Measurements from ENCODE around the gene USP4. TPM values are rescaled to one million over a fixed set of nuclear protein-coding genes. Genes with fewer than 3 reads are reported as not detected.
A peak's percentile ranks its signal among the peaks of the same experiment; 100 is the strongest.

Gene USP4
- total and polyA plus RNA-seq, 2 experiments from 2014 or later, result 20.1 to 26.5 TPM

DNA sequence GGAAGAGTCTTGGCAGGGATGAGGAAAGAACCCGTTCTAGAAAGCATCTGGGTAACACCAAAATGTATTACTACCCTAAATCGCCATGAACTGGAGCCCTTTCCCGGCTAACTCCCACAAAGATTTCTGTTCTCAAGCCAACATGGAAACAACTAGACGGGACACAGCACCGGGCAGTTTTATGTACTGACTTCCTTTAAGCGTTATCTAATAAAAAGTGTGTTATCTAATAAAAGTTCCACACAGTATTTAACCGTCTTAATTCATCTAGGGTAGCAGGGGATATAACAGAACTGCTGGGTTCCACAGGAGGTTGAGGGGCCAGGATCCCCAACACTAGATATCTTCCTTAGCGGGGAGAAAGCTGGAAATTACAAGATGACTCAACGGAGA, 62.5 kb downstream of the USP4 start:
- H3K4me1 ChIP-seq (ENCODE audit: insufficient read depth), result peaks cover 10% of the 10 kb centered on the region
- no peaks in the 10 kb centered on the region for H3K9me3 ChIP-seq (ENCODE audit: low read depth)
- H3K27me3 ChIP-seq, result no peaks in the 10 kb centered on the region
- TF ChIP-seq EZH2 (IDR thresholded peaks at IDR 0.05; ENCODE audit: borderline replicate concordance) (no peak), CTCF (IDR thresholded peaks at IDR 0.05; ENCODE audit: poor library complexity) (no peak), EZH2phosphoT487 (IDR thresholded peaks at IDR 0.05; ENCODE audit: low read depth, severe bottlenecking, unreplicated experiment) (no peak)
- no peaks in the 10 kb centered on the region for H3K79me2 ChIP-seq
- peak overlapping the region; percentile 74 for H2AFZ ChIP-seq
- H3K4me3 ChIP-seq, result no peak overlapping the region
- H3K36me3 ChIP-seq (replicated peaks; ENCODE audit: insufficient read depth, low read depth), result no peaks in the 10 kb centered on the region
- no peaks in the 10 kb centered on the region for H4K20me1 ChIP-seq (ENCODE audit: insufficient read depth, poor library complexity, severe bottlenecking)
- no peak for DNase-seq (ENCODE audit: low spot score)
- H3K27ac ChIP-seq, result peak overlapping the region; percentile 81
- H3K9me2 ChIP-seq (replicated peaks; ENCODE audit: insufficient read depth), result no peaks in the 10 kb centered on the region
- H3K4me2 ChIP-seq, result peak overlapping the region; percentile 68
- WGBS (ENCODE audit: low lambda C conversion rate, missing lambda C conversion rate), result 81% methylated on average over 9 of the region's 9 CpGs

- 72% methylated on average over 41 of the region's 51 CpGs for WGBS (ENCODE audit: low lambda C conversion rate, missing lambda C conversion rate)
- DNase-seq (ENCODE audit: low spot score), result peak; percentile 66
- Histone ChIP-seq H3K9me3 (ENCODE audit: low read depth) (no peaks in the 10 kb centered on the region), H3K4me3 (no peak within 1 kb of the TSS), H4K20me1 (ENCODE audit: insufficient read depth, poor library complexity, severe bottlenecking) (no peaks in the 10 kb centered on the region), H3K27ac (peak within 1 kb of the TSS; percentile 81), H3K79me2 (no peaks in the 10 kb centered on the region), H2AFZ (peak within 1 kb of the TSS; percentile 74), H3K4me2 (peak within 1 kb of the TSS; percentile 68), H3K9me2 (replicated peaks; ENCODE audit: insufficient read depth) (no peaks in the 10 kb centered on the region), H3K27me3 (no peaks in the 10 kb centered on the region), H3K36me3 (replicated peaks; ENCODE audit: insufficient read depth, low read depth) (no peaks in the 10 kb centered on the region), H3K4me1 (ENCODE audit: insufficient read depth) (peaks cover 10% of the 10 kb centered on the region)
- no peak for TF ChIP-seq CTCF (IDR thresholded peaks at IDR 0.05; ENCODE audit: poor library complexity)
- no peak for TF ChIP-seq EZH2phosphoT487 (IDR thresholded peaks at IDR 0.05; ENCODE audit: low read depth, severe bottlenecking, unreplicated experiment)
- no peak for TF ChIP-seq EZH2 (IDR thresholded peaks at IDR 0.05; ENCODE audit: borderline replicate concordance)
These were observed 63.1 kb downstream of the USP4 start, which contains the start of gene C3orf62 for GRCh38 chr3:49276475-49277382. Gene C3orf62, minus strand, starts transcription at chr3:49277232. Its CDS starts 360 bp downstream, at chr3:49276872.

DNA sequence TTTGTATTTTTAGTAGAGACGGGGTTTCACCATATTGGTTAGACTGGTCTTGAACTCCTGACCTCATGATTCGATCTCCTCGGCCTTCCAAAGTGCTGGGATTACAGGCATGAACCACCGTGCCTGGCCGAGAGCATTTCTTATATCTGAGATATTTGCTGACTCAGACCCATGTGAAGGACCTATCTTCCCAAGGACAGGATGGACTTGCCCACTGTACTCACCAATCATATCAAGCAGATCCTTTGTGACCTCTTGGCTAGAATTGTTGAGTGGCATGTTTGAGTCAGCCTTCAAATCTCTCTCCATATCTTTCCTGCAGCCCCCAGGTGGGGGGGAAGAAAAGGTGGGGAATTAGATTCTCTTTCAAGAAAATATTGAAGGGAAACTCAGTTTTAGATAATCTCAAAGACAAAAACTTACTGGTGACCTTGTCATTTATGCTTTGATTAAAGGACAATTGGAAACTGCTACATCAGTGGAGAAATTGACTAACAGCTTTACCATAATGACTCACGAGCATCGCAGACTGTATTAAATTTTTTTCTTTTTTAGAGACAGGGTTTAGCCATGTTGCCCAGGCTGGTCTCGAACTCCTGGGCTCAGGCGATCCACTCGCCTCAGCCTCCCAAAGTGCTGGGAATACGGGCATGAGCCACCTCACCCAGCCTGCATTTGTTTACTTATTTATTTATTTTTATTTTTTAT, 65.9 kb downstream of the USP4 start:
- Histone ChIP-seq H3K27me3 (no peaks in the 10 kb centered on the region), H3K9me2 (replicated peaks; ENCODE audit: insufficient read depth) (no peaks in the 10 kb centered on the region), H3K36me3 (replicated peaks; ENCODE audit: insufficient read depth, low read depth) (no peaks in the 10 kb centered on the region), H4K20me1 (ENCODE audit: insufficient read depth, poor library complexity, severe bottlenecking) (no peaks in the 10 kb centered on the region), H3K4me2 (no peak overlapping the region), H3K4me3 (no peak overlapping the region), H3K9me3 (ENCODE audit: low read depth) (no peaks in the 10 kb centered on the region), H3K4me1 (ENCODE audit: insufficient read depth) (peaks cover 7% of the 10 kb centered on the region), H3K27ac (no peak overlapping the region), H3K79me2 (no peaks in the 10 kb centered on the region), H2AFZ (no peak overlapping the region)
- no peak for TF ChIP-seq EZH2phosphoT487 (IDR thresholded peaks at IDR 0.05; ENCODE audit: low read depth, severe bottlenecking, unreplicated experiment)
- TF ChIP-seq EZH2 (IDR thresholded peaks at IDR 0.05; ENCODE audit: borderline replicate concordance), result no peak
- TF ChIP-seq CTCF (IDR thresholded peaks at IDR 0.05; ENCODE audit: poor library complexity), result no peak
- 96% methylated on average over 11 of the region's 11 CpGs for WGBS (ENCODE audit: low lambda C conversion rate, missing lambda C conversion rate)
- DNase-seq (ENCODE audit: low spot score), result no peak
